A549 (cell line): ENCODE data around the gene DDX25.

ENCODE experiments used
- CEBPB ChIP-seq, 2 experiments: fragments of >200 bp in 1 of 2; sonication (Bioruptor Twin) in 1 of 2; formaldehyde crosslinking in 1 of 2; IDR thresholded peaks; 2 replicates each; pipeline ENCODE4 v1.6.1; 2012 to 2016
- CTCF ChIP-seq: fragments of >200 bp; sonication (Bioruptor Twin); formaldehyde crosslinking; IDR thresholded peaks from 3 replicates; pipeline ENCODE4 v1.5.1; 2016
- EHMT2 ChIP-seq: fragments of 200-600 bp; sonication (generic); IDR thresholded peaks from 2 replicates; pipeline ENCODE4 v1.6.1; 2016; ENCODE audit warnings: antibody characterized with exemption, low read depth, mild to moderate bottlenecking, moderate library complexity
- ESRRA ChIP-seq: fragments of 150-350 bp; IDR thresholded peaks from 2 replicates; pipeline ENCODE4 v1.6.1; 2014; ENCODE audit warnings: mild to moderate bottlenecking, low read length, borderline replicate concordance
- FOXS1 ChIP-seq: fragments of 250-450 bp; sonication (Bioruptor Pico); IDR thresholded peaks from 2 replicates; pipeline ENCODE4 v1.5.0; 2020; ENCODE audit warnings: mild to moderate bottlenecking, moderate library complexity
- HDAC2 ChIP-seq: fragments of 200-600 bp; sonication (generic); IDR thresholded peaks from 2 replicates; pipeline ENCODE4 v1.6.1; 2016
- POLR2A ChIP-seq: IDR thresholded peaks from 2 replicates; pipeline ENCODE4 v1.6.1; 2012; ENCODE audit warnings: mild to moderate bottlenecking, low read length
- RAD21 ChIP-seq, 2 experiments: fragments of >200 bp in 1 of 2; sonication (Bioruptor Twin) in 1 of 2; formaldehyde crosslinking in 1 of 2; IDR thresholded peaks in 1 of 2; conservative IDR thresholded peaks in 1 of 2; 2 replicates in 1 of 2; 3 replicates in 1 of 2; pipeline ENCODE4 v1.6.1; 2012 to 2018; ENCODE audit warnings: inconsistent platforms in 1 of 2
- REST ChIP-seq: fragments of 200-600 bp; sonication (generic); IDR thresholded peaks from 2 replicates; pipeline ENCODE4 v1.6.1; 2016; ENCODE audit warnings: antibody characterized with exemption, mild to moderate bottlenecking, moderate library complexity
- SMC3 ChIP-seq: fragments of >200 bp; sonication (Bioruptor Twin); formaldehyde crosslinking; IDR thresholded peaks from 3 replicates; pipeline ENCODE4 v1.6.1; 2018; ENCODE audit warnings: inconsistent platforms
- TF ChIP-seq, protein P1 (sequence below): fragments of 450-650 bp; IDR thresholded peaks from 2 replicates; pipeline ENCODE4 v1.6.1; 2014; ENCODE audit warnings: antibody characterized with exemption

- TF ChIP-seq FOXS1 (CRISPR knock-in tag) (no peak), HDAC2 (no peak), RAD21 (conservative IDR thresholded peaks at IDR 0.05 in 1 of 2, IDR thresholded peaks at IDR 0.05 in 1 of 2) (no peak), POLR2A (no peak), EHMT2 (no peak), ESRRA (no peak), SMC3 (no peak), CEBPB (IDR thresholded peaks at IDR 0.05) (no peak), CTCF (no peak), REST (no peak)
- TF ChIP-seq, protein P1, sequence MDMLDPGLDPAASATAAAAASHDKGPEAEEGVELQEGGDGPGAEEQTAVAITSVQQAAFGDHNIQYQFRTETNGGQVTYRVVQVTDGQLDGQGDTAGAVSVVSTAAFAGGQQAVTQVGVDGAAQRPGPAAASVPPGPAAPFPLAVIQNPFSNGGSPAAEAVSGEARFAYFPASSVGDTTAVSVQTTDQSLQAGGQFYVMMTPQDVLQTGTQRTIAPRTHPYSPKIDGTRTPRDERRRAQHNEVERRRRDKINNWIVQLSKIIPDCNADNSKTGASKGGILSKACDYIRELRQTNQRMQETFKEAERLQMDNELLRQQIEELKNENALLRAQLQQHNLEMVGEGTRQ: no peak
These were observed 27.4 kb downstream of the DDX25 start for GRCh38 chr11:125931668-125932067.
